K562 (cell line): ENCODE measurements around the gene STXBP6. TPM values are rescaled to one million over a fixed set of nuclear protein-coding genes. Genes with fewer than 3 reads are reported as not detected.

Source experiments
- ATAC-seq: fragments of 200-7000 bp; cut with Tn5 transposase; 3 replicates; pipeline ENCODE4 v1.9.1; 2020; ENCODE audit warnings: moderate library complexity
- BruUV-seq: library from RNA; stranded (reverse); fragments of 400-500 nt; replicated peaks from 2 replicates; lab custom pipeline; 2021; lab: Mats Ljungman, UMichigan
- CTCF ChIA-PET: fragments of 300-600 bp; formaldehyde crosslinking; extraction: SDS; loops from one replicate; lab custom pipeline; 2021; ENCODE audit warnings: low intra/inter-chr PET ratio; lab: Yijun Ruan, JAX
- POLR2A ChIA-PET: fragments of 300-600, 350-650 bp; sonication (Branson Sonifier 250); formaldehyde crosslinking; extraction: SDS; loops from one replicate; lab custom pipeline; 2021; ENCODE audit warnings: antibody characterized with exemption, inconsistent platforms; lab: Yijun Ruan, JAX
- DNase-seq, 4 experiments: peaks; one replicate each; pipeline versions ENCODE4 v3.0.0 to v3.0.0-alpha.2; 2011 to 2018; ENCODE audit warnings: low spot score in 3 of 4, mixed read lengths in 3 of 4; ENCODE audit errors: extremely low read depth in 1 of 4
- FAIRE-seq: peaks from 2 replicates; lab custom pipeline; 2011; peaks lifted over from hg19 to GRCh38; lab: Jason Lieb, UNC
- H2AFZ ChIP-seq: 2 replicates; pipeline ENCODE4 v1.6.0; 2011; ENCODE audit warnings: low read depth, low read length, control low read depth, inconsistent platforms
- H3K27ac ChIP-seq: fragments of 200-600 bp; 3 replicates; pipeline ENCODE4 v1.8.0; 2011; ENCODE audit warnings: low read depth, mild to moderate bottlenecking, control low read depth, inconsistent platforms, low read length, moderate library complexity, mixed read lengths; ENCODE audit errors: extremely low read depth
- H3K27me3 ChIP-seq, 2 experiments: fragments of 300-600 bp in 1 of 2; 2 replicates in 1 of 2; 3 replicates in 1 of 2; pipeline versions ENCODE4 v1.6.0 to v1.8.0; 2011; ENCODE audit warnings: inconsistent platforms in 2 of 2, low read length in 2 of 2, mild to moderate bottlenecking in 1 of 2, mixed read lengths in 1 of 2, moderate library complexity in 1 of 2; ENCODE audit not compliant: control insufficient read depth in 2 of 2, insufficient read depth in 2 of 2
- H3K36me3 ChIP-seq: fragments of 300-600 bp; 3 replicates; pipeline ENCODE4 v1.8.0; 2011; ENCODE audit warnings: mild to moderate bottlenecking, low read length, inconsistent platforms; ENCODE audit not compliant: control insufficient read depth, insufficient read depth
- H3K4me1 ChIP-seq, 2 experiments: fragments of 200-600 bp in 1 of 2; replicated peaks in 1 of 2; 2 replicates in 1 of 2; 3 replicates in 1 of 2; pipeline versions ENCODE4 v1.5.1 to v1.8.0; 2011; ENCODE audit warnings: inconsistent platforms in 2 of 2, low read length in 2 of 2, mild to moderate bottlenecking in 1 of 2, mixed read lengths in 1 of 2, moderate library complexity in 1 of 2; ENCODE audit not compliant: control insufficient read depth in 2 of 2, insufficient read depth in 2 of 2
- H3K4me2 ChIP-seq: 2 replicates; pipeline ENCODE4 v1.6.1; 2011; ENCODE audit warnings: low read length, control low read depth, inconsistent platforms, mixed read lengths; ENCODE audit not compliant: insufficient read depth
- H3K4me3 ChIP-seq: fragments of 200-600 bp; sonication (generic), shearing (Covaris generic); 2 replicates; pipeline ENCODE4 v1.5.1; 2016; ENCODE audit warnings: control low read depth, inconsistent platforms
- H3K79me2 ChIP-seq: fragments of 200-600 bp; 3 replicates; pipeline ENCODE4 v1.8.0; 2011; ENCODE audit warnings: low read length, inconsistent platforms; ENCODE audit not compliant: control insufficient read depth, insufficient read depth
- H3K9ac ChIP-seq, 2 experiments: 2 replicates each; pipeline versions ENCODE4 v1.6.0 to v1.6.1; 2011; ENCODE audit warnings: low read depth in 2 of 2, low read length in 2 of 2, control low read depth in 1 of 2, inconsistent platforms in 1 of 2, mild to moderate bottlenecking in 1 of 2, mixed read lengths in 1 of 2; ENCODE audit not compliant: insufficient read depth in 1 of 2
- H3K9me1 ChIP-seq: one replicate; pipeline ENCODE4 v1.6.0; 2011; ENCODE audit warnings: inconsistent platforms, mild to moderate bottlenecking, low read length, moderate library complexity; ENCODE audit not compliant: control insufficient read depth, insufficient read depth
- H3K9me3 ChIP-seq: replicated peaks from 2 replicates; pipeline ENCODE4 v1.5.1; 2011; ENCODE audit warnings: low read depth, low read length, inconsistent platforms; ENCODE audit not compliant: control insufficient read depth, insufficient read depth
- H4K20me1 ChIP-seq: replicated peaks from 2 replicates; pipeline ENCODE4 v1.6.1; 2011; ENCODE audit warnings: low read length, inconsistent platforms, mixed read lengths; ENCODE audit not compliant: control insufficient read depth, insufficient read depth
- BACH1 ChIP-seq: fragments of 200-800 bp; sonication (Bioruptor generic); IDR thresholded peaks from 2 replicates; pipeline ENCODE4 v1.6.1; 2016; ENCODE audit warnings: missing genetic modification characterization, missing compliant biosample characterization
- CAMTA2 ChIP-seq: fragments of 250-450 bp; sonication (Bioruptor Pico); conservative IDR thresholded peaks from 2 replicates; pipeline ENCODE4 v1.5.1; 2022
- HNRNPL ChIP-seq: fragments of 200-400 bp; formaldehyde crosslinking; IDR thresholded peaks from 2 replicates; pipeline ENCODE4 v1.6.1; 2017; ENCODE audit warnings: low read depth, mild to moderate bottlenecking, low read length
- MBD2 ChIP-seq: sonication (generic); IDR thresholded peaks from 2 replicates; pipeline ENCODE4 v1.6.1; 2016; ENCODE audit warnings: low read depth, borderline replicate concordance
- NR2F6 ChIP-seq: fragments of 450-650 bp; formaldehyde crosslinking; IDR thresholded peaks from 2 replicates; pipeline ENCODE4 v1.4.0; 2020; ENCODE audit warnings: mild to moderate bottlenecking
- POLR2AphosphoS5 ChIP-seq: IDR thresholded peaks from 2 replicates; pipeline ENCODE4 v1.6.1; 2011; ENCODE audit warnings: mild to moderate bottlenecking, low read depth, low read length, moderate library complexity; ENCODE audit not compliant: control insufficient read depth, insufficient read depth
- POLR2B ChIP-seq: fragments of 450-650 bp; IDR thresholded peaks from 2 replicates; pipeline ENCODE4 v1.6.1; 2018; ENCODE audit warnings: low read depth; ENCODE audit not compliant: partially characterized antibody
- POLR3G ChIP-seq: IDR thresholded peaks from 2 replicates; pipeline ENCODE4 v1.6.1; 2011; ENCODE audit not compliant: insufficient read length, insufficient replicate concordance; ENCODE audit errors: extremely low read depth
- SETDB1 ChIP-seq: IDR thresholded peaks from one replicate; pipeline ENCODE4 v1.6.1; 2012; ENCODE audit warnings: low read length, control low read depth, inconsistent platforms
- TBL1XR1 ChIP-seq, 2 experiments: IDR thresholded peaks; 2 replicates each; pipeline ENCODE4 v1.6.1; 2012; ENCODE audit warnings: improper control_type of control experiment in 2 of 2, low read length in 2 of 2, mild to moderate bottlenecking in 1 of 2
- TFAP4 ChIP-seq: sonication (generic); formaldehyde crosslinking; IDR thresholded peaks from 2 replicates; pipeline ENCODE4 v1.8.0; 2022; ENCODE audit warnings: missing genetic modification reagents, mild to moderate bottlenecking, moderate library complexity, borderline replicate concordance
- U2AF1 ChIP-seq: fragments of 200-400 bp; formaldehyde crosslinking; optimal IDR thresholded peaks from 2 replicates; pipeline ENCODE3; 2017; ENCODE audit warnings: mild to moderate bottlenecking, low read depth, low read length, moderate library complexity
- ZNF431 ChIP-seq: sonication (generic); formaldehyde crosslinking; IDR thresholded peaks from 2 replicates; pipeline ENCODE4 v1.8.0; 2022; ENCODE audit warnings: mild to moderate bottlenecking, missing genetic modification reagents
- ZNF644 ChIP-seq: fragments of 200-800 bp; sonication (Bioruptor generic); IDR thresholded peaks from 2 replicates; pipeline ENCODE4 v1.6.1; 2016; ENCODE audit warnings: low read depth, missing genetic modification characterization, missing compliant biosample characterization
- WGBS: fragments of 100-300 bp; shearing (Covaris generic); methylation state at CpG from one replicate; pipeline ENCODE4 v1.1.6; 2016; ENCODE audit warnings: low coverage, mixed read lengths; ENCODE audit not compliant: insufficient coverage; ENCODE audit errors: missing lambda C conversion rate; 5-methylcytosine and 5-hydroxymethylcytosine counted together
- in situ Hi-C: fragments of 300-500 bp; cut with MboI; formaldehyde crosslinking; loops from 4 replicates; pipeline ENCODE4 v1.15.0; 2018; ENCODE audit warnings: inconsistent platforms, mixed read lengths
- intact Hi-C: fragments of 100-400 bp; cut with micrococcal nuclease; formaldehyde crosslinking; loops from 2 replicates; pipeline ENCODE4 v1.14.2; 2022
- polyA plus RNA-seq, 8 experiments: library from polyadenylated mRNA; depleted of rRNA in 4 of 8; stranded (reverse) in 5 of 8; unstranded in 3 of 8; fragments of >200 nt; fragmentation: Nextera tagmentation in 2 of 8; fragmentation: Illumina TruSeq in 1 of 8; extraction: Ambion mirVana in 2 of 8; extraction: Trizol in 1 of 8; gene quantifications; 2 replicates each; pipeline versions ENCODE4 v1.2.1 to v1.2.3, GENCODE V29; 2011 to 2014; ENCODE audit warnings: inconsistent platforms in 1 of 8, missing spikeins in 1 of 8
- total RNA-seq, 7 experiments: library from RNA; depleted of rRNA in 6 of 7; stranded (reverse); fragments of >200 nt in 6 of 7; fragmentation: Illumina TruSeq in 2 of 7; extraction: Trizol in 2 of 7; gene quantifications; 2 replicates each; pipeline versions ENCODE4 v1.2.1 to v1.2.3, GENCODE V29; 2011 to 2021; ENCODE audit warnings: low replicate concordance in 1 of 7
- TF ChIP-seq, protein P1 (sequence below): fragments of 450-650 bp; formaldehyde crosslinking; IDR thresholded peaks from 2 replicates; pipeline ENCODE4 v1.4.0; 2020; ENCODE audit warnings: mild to moderate bottlenecking, mixed read lengths
- TF ChIP-seq, protein P2 (sequence below), 2 experiments: fragments of 450-650 bp; conservative IDR thresholded peaks; 2 replicates each; pipeline ENCODE4 v1.6.1; 2017; ENCODE audit warnings: mild to moderate bottlenecking in 2 of 2, moderate library complexity in 2 of 2
- TF ChIP-seq, protein P3 (sequence below): fragments of 200-400 bp; formaldehyde crosslinking; IDR thresholded peaks from 2 replicates; pipeline ENCODE4 v1.6.1; 2017; ENCODE audit warnings: mild to moderate bottlenecking, low read depth, low read length, moderate library complexity

The STXBP6 gene
- total and polyA plus RNA-seq, 9 of the 15 experiments (the other 6 are each of a cell fraction or from before 2014, with no cell fraction given): 0.27 to 0.89 (median 0.59) TPM

DNA sequence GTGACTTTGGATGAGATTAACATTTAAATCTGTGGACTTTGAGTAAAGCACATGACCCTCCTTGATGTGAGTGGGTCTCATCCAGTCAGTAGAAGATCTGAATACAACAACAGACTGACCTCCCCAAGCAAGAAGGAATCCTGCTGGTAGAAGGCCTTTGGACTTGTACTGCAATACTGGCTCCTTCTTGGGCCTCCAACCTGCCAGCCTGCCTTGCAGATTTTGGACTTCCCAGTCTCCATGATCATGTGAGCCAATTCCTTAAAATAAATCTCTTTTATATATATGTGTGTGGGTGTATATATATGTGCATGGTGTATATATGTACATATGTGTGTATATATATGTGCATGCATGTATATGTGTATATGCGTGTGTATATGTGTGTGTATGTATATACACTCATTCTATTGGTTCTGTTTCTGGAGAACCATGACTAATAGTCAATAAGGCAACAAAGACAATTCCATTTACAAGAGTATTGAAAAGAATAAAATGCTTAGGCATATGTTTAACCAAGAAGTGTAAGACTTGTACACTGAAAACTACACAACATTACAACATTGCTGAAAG, 183.8 kb downstream of the STXBP6 start:
- H3K79me2 ChIP-seq: no peaks in the 10 kb centered on the region
- FAIRE-seq (no peak), ATAC-seq (no peak), DNase-seq (no peak)
- H3K4me1 ChIP-seq: no peaks in the 10 kb centered on the region
- H3K4me3 ChIP-seq: no peak overlapping the region
- intact Hi-C loops (no loop called here), in situ Hi-C loops (no loop called here)
- H3K9me3 ChIP-seq: no peaks in the 10 kb centered on the region
- no peaks in the 10 kb centered on the region for H3K27me3 ChIP-seq
- no peaks in the 10 kb centered on the region for H3K36me3 ChIP-seq
- H4K20me1 ChIP-seq: no peaks in the 10 kb centered on the region
- 9% methylated on average over 1 of the region's 1 CpG for WGBS
- no peaks in the 10 kb centered on the region for H3K9me1 ChIP-seq
- POLR2A ChIA-PET: no interaction called here
- no peak overlapping the region for H2AFZ ChIP-seq
- H3K4me2 ChIP-seq: no peak overlapping the region
- H3K27ac ChIP-seq: no peak overlapping the region
- BruUV-seq: no TSS peak
- H3K9ac ChIP-seq: no peak overlapping the region
- CTCF ChIA-PET: no interaction called here
- TF ChIP-seq ZNF431 (CRISPR knock-in tag) (no peak), CAMTA2 (no peak), U2AF1 (no peak), SETDB1 (no peak), TFAP4 (CRISPR knock-in tag) (no peak), NR2F6 (CRISPR knock-in tag) (no peak), POLR3G (no peak), TBL1XR1 (IDR thresholded peaks at IDR 0.05; ENCODE audit: low read length in 2 of 2) (no peak), ZNF644 (no peak), BACH1 (tag) (no peak), POLR2AphosphoS5 (no peak), MBD2 (no peak), HNRNPL (no peak), POLR2B (no peak)
- TF ChIP-seq, protein P1, sequence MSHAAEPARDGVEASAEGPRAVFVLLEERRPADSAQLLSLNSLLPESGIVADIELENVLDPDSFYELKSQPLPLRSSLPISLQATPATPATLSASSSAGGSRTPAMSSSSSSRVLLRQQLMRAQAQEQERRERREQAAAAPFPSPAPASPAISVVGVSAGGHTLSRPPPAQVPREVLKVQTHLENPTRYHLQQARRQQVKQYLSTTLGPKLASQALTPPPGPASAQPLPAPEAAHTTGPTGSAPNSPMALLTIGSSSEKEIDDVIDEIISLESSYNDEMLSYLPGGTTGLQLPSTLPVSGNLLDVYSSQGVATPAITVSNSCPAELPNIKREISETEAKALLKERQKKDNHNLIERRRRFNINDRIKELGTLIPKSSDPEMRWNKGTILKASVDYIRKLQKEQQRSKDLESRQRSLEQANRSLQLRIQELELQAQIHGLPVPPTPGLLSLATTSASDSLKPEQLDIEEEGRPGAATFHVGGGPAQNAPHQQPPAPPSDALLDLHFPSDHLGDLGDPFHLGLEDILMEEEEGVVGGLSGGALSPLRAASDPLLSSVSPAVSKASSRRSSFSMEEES (CRISPR knock-in tag): no peak
- TF ChIP-seq, protein P2, sequence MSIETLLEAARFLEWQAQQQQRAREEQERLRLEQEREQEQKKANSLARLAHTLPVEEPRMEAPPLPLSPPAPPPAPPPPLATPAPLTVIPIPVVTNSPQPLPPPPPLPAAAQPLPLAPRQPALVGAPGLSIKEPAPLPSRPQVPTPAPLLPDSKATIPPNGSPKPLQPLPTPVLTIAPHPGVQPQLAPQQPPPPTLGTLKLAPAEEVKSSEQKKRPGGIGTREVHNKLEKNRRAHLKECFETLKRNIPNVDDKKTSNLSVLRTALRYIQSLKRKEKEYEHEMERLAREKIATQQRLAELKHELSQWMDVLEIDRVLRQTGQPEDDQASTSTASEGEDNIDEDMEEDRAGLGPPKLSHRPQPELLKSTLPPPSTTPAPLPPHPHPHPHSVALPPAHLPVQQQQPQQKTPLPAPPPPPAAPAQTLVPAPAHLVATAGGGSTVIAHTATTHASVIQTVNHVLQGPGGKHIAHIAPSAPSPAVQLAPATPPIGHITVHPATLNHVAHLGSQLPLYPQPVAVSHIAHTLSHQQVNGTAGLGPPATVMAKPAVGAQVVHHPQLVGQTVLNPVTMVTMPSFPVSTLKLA (conservative IDR thresholded peaks at IDR 0.05): no peak
- TF ChIP-seq, protein P3, sequence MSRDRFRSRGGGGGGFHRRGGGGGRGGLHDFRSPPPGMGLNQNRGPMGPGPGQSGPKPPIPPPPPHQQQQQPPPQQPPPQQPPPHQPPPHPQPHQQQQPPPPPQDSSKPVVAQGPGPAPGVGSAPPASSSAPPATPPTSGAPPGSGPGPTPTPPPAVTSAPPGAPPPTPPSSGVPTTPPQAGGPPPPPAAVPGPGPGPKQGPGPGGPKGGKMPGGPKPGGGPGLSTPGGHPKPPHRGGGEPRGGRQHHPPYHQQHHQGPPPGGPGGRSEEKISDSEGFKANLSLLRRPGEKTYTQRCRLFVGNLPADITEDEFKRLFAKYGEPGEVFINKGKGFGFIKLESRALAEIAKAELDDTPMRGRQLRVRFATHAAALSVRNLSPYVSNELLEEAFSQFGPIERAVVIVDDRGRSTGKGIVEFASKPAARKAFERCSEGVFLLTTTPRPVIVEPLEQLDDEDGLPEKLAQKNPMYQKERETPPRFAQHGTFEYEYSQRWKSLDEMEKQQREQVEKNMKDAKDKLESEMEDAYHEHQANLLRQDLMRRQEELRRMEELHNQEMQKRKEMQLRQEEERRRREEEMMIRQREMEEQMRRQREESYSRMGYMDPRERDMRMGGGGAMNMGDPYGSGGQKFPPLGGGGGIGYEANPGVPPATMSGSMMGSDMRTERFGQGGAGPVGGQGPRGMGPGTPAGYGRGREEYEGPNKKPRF: no peak
